Measurements from ENCODE around the gene MMAA.
A peak's percentile ranks its signal among the peaks of the same experiment; 100 is the strongest.
"Not testable (repeated sequence)": the region's sequence is repeated elsewhere in the genome, so short reads cannot be mapped to it uniquely, and the experiment has no call there.

Gene MMAA

GRCh38 chr4:145618932-145619638 lies at the start of gene MMAA:
Gene MMAA, plus strand, starts transcription at chr4:145619385. Its CDS starts 19,755 bp downstream, at chr4:145639140.
- peak; percentile 95 for DNase-seq (ENCODE audit: low spot score)

GRCh38 chr4:145574546-145574945 lies 44.6 kb upstream of the MMAA start:
- DNase-seq (ENCODE audit: low spot score) = not testable (repeated sequence)

DNA sequence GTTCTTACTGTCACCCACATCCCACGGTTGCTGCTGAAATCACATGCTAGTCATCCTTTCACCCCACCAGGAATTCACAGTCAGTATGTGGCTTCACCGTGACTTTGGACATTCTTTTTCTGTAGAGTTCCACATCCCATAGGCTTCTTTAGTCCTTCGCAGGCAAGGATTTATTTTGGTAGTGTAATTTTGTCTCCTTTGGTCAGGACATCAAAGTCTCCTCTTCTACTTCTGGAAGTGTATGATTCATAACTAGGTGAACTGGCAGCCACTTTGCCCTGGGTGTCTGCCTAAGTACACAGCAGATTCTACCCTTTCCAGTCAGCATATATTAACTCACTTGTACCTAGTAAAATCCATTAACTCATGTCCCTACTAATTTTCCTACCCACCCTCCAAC lies 38.3 kb upstream of the MMAA start:
- DNase-seq (ENCODE audit: low spot score) = no peak

GRCh38 chr4:145583191-145584055 lies 35.8 kb upstream of the MMAA start:
- DNase-seq (ENCODE audit: low spot score) = no peak

DNA sequence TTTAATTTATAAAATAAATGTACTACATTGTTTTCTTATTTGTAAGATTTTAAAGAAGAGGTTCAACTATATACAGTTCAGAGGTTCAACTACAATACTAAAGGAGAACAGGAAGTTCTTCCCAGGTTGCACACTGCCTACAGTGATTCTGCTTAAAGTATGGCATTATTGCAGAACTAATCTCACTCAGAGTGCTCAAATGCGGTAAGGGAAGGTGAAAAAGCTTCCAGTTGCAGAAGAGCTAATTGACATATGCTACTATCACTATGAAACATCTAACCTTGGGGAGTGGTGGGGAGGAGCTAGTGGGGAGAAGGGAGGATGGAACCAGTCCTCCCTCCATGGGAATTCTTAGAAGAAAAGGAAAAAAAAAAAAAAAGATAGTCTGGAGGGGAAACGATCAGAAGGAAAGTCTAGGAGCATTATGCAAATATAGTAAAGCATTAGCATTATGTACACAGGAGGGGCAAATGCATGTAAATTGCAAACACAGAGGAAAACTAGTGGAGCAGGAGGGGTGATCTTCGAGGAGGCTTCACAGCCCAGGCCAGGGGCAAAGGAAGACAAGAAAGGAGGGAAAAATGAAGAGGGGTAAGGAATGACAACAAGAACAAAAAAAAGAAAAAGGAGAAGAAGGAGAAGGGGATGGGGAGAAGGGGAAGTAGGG lies 32.0 kb upstream of the MMAA start:
- no peak for DNase-seq (ENCODE audit: low spot score)

- DNase-seq (ENCODE audit: low spot score) = not testable (repeated sequence)
These were observed 29.8 kb upstream of the MMAA start for GRCh38 chr4:145589381-145589780.

- DNase-seq (ENCODE audit: low spot score) = no peak
These were observed 29.1 kb upstream of the MMAA start for GRCh38 chr4:145589916-145590702.

DNA sequence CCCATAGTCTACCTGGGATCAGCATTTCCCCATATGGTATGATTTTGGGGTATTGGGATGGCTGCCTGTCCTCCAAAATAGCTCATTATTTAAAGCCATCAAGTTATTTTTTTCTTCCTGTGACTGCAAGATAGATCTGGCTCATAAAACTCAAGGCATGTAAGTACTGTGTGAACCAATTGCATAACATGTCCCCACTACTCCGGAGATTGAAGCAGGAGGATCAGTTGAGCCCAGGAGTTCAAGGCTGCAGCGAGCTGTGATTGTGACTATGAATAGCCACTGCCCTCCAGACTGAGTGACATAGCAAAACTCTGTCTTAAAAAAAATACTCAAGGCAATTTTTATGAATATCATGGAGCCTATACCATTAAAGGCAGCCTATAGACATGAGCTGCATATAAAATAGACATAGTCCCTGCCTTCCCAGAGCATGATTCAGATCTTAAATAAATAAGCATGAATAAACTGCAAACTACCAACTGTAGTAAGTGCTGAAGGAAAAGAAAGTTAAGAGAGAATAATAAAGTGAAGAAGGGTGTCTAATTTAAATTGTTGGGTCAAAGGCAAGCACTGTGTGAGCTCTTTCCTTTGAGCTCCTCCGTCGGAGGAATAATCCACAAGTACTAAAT lies 16.9 kb upstream of the MMAA start:
- no peak for DNase-seq (ENCODE audit: low spot score)

GRCh38 chr4:145605941-145606340 lies 13.2 kb upstream of the MMAA start:
- DNase-seq (ENCODE audit: low spot score) = no peak

- peak; percentile 66 for DNase-seq (ENCODE audit: low spot score)
These were observed 9.4 kb upstream of the MMAA start for GRCh38 chr4:145609481-145610427.

- no peak for DNase-seq (ENCODE audit: low spot score)
These were observed 5.5 kb upstream of the MMAA start for GRCh38 chr4:145613566-145614232.

DNA sequence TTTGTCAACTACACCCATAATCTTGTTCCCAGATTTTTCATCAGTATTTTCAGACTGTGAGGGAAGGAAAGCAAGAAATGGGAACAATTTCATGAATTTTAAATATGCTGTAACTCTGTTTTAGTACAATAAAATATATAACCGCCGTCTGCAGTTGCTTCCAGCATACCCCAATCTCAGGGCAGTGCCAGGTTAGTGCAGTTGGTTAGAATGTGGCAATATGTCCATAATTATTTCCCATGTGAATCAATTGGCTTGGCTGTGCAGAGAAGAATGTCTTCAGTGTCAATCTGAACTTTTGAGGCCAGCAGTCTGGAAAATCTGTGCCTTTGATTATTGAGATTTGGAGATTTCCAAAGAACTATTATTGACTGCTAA lies 5.0 kb upstream of the MMAA start:
- DNase-seq (ENCODE audit: low spot score) = no peak

DNA sequence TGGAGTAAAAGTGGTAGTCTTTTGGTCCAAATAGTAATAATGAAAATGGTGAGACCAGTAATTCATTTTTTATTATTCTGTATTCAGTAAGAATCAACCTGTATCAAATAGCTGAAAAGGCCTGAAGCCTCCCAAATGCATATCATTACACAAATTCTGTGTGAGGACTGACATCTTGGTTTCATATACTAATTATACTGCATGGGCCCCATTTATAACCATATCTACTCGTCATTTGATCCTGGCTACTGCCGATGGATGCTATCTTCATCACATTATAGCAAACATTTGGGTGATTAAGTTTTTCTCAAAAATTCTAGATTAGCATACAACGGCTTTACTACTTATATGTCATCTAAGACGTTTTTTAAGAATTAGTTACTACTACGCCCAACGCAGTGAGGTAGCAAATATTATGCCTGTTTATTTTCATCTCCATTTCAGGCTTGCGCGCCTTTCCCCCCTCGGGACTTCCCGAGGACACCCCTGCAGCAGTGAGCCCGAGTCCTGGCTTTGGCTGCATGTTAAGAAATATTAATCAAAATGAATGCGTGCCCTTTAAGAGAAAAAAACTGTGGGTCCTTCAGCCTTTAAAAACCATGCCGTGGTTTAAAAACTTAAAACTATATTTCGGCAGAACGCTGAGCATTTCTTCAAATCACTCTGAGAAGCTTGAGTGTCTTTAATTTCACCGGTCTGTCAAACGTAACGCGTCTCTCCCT lies 814 bp upstream of the MMAA start:
- no peak for DNase-seq (ENCODE audit: low spot score)

- peak; percentile 71 for DNase-seq (ENCODE audit: low spot score)
These were observed 433 bp downstream of the MMAA start for GRCh38 chr4:145619639-145619996.

GRCh38 chr4:145622067-145622466 lies 2.9 kb downstream of the MMAA start:
- not testable (repeated sequence) for DNase-seq (ENCODE audit: low spot score)

DNA sequence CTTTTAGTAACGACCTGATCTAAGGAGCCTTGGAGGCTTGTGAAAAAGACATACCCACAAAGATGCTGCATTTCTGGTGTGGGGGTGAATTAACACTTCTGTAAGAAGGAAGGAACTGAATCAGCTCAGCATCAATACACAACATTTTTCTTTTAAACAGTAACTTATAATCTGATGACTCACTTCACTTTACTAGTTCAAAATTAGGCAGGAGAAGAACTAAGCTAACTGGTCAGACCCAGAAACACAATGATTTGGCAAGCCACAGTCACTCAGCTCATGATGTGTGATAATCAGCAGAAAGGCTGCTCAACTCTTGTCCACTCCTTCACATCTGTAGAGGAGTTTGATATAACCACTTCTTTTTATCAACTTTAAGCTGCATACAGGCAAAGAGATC lies 4.6 kb downstream of the MMAA start:
- DNase-seq (ENCODE audit: low spot score) = peak; percentile 49

DNA sequence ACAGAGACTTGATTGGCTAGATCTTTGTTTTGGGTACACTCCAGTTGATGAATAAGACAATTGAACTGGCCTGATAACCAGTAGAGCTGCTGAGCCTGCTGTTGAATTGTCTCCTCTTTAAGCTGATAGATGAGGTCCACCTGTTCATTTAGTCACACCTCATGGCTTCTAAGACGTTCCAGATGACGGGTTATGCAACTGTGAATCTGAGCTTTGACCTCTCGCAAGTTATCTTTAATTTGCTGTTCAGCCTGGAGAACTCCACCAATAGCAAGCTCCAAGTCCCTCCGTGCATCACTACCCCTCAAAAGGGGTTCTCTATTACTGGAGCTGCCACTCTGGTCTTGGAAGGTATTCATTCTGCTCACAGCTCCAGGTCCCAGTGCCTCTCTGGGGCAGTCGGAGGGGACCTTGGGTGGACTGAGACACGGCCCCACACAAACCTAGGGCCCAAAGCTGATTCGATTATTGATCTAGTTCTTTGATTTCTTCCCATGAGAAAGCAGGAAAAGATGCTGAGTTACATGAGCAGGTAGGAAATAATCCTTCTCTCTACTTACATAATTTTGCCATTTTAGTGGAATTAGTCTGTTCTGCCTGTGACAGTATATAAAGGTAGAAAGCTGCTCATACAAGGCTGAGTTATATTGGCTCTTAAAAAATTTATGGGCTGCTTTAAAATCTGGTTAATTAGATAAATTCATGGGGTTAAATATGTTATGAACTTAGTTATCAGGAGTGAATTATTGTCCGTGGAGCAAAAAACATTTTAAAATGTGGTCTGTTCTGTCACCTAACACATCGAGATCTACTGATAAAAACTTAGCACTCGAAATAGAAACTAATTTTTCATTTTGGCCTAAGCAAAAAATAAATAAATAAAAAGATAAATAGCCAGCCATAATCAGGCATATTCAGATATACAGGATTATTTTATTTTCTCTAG lies 6.8 kb downstream of the MMAA start:
- DNase-seq (ENCODE audit: low spot score) = no peak

- DNase-seq (ENCODE audit: low spot score) = no peak
These were observed 7.4 kb downstream of the MMAA start for GRCh38 chr4:145626623-145626982.
